COLO668 (cell line): ENCODE data around the gene RAB40C.

Experiments used
- DNase-seq: peaks from one replicate; lab custom pipeline; 2025; ENCODE audit not compliant: unreplicated experiment; lab: John Stamatoyannopoulos, UW

RAB40C gene

DNA sequence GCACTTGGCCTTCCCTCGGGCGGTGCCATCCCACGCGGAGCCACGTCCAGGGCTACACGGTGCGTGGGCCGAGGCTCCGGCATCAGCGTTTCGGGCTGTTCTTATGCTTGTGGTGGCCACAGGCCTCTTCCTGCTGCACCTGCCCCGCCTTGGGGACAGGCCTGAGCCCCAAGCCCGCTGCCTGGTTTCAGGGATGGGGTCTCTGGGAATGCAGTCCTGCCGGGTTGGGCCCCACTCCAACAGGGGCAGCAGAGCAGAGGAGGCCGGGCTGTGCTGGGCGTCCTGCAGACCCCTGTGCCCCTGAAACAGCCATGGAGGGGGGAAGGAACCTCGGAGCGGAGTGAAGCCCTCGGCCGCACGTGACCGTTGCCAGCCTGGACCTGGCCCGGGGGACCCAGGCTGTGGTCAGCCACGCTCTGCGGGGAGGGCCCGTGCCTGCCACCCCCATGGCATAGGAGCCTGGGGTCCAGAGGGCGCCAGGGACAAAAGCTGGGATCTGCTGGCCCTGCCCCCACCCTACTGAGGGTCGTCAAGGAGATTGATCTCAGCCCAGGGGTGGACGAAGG lies 40.5 kb downstream of the RAB40C start:
- no peak for DNase-seq

DNA sequence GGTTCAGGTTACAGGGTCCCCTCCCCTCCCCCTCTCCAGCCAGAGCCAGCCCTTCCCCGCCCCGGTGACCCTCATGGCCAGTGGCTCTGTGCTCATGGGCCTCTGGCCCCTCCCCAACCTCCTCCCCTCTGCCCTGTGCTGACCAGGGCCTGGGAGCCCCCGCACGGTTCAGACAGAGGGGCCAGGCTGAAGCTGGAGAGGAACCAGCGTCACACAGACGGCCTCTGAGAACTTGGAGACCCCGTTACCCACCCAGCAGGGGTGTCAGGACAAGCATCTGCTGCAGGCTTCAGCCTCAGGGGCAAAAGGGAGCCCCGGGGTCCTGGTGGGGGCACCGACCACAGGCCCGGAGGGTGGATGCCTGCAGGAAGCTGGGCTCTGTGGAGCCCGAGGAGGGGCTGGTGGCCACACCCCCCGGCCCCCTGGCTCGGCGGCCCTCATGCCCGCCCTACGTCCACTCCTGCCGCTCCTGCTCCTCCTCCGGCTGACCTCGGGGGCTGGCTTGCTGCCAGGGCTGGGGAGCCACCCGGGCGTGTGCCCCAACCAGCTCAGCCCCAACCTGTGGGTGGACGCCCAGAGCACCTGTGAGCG lies 41.0 kb downstream of the RAB40C start, which contains the start of gene WFIKKN1:
Gene WFIKKN1, plus strand, starts transcription at position 171 of the 591 bp plus-strand sequence. Its CDS starts 269 bp downstream, at position 440.
- peak; percentile 65 for DNase-seq

DNA sequence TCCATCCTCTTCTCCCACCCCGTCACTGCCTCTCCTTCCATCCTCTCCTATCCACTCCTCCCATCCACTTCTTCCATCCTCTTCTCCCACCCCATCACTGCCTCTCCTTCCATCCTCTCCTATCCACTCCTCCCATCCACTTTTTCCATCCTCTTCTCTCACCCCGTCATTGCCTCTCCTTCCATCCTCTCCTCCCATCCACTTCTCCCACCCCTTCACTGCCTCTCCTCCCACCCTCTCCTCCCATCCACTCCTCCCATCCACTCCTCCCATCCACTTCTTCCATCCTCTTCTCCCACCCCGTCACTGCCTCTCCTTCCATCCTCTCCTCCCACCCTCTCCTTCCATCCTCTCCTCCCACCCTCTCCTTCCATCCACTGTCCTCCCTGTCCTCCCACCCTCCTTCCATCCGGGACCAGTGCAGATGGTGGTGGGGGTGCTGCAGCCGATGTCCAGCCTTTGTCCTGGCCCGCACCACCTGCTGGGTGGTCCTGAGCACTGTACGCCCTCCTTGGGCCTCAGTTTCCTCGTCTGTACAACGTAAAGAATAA lies 42.0 kb downstream of the RAB40C start:
- DNase-seq, result no peak

GRCh38 chr16:632486-633335 lies 42.8 kb downstream of the RAB40C start:
- no peak for DNase-seq

- no peak for DNase-seq
Observed at GRCh38 chr16:633336-634050, 43.6 kb downstream of the RAB40C start.

DNA sequence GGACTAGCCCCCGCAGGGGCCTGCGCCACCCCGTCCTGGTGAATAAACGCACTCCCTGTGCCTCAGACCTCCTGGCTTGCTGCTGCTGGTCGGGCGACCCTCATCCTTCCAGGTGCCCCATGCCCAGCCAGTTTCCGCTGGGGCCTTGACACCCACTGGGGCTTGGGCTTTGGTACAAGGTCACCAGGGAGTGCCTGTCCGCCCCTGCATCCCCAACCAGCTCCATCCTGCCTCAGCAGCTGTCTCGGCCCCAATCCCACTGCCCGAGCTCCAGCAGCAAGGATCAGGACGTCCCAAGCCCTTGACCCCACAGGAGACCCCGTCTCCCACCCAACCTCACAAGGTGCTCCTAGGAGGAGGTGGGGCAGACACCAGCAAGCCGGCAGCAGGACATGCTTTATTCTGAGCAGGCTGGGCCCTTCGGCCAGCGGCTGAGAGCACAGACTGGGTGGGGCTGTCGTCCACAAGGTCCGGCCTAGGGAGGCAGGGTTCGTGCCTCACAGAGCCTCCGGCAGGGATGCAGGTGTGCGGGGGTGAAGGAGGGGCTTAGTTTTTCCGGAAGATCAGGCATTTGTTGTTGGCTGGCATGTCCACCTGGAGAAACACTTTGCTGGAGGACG lies 44.3 kb downstream of the RAB40C start:
- no peak for DNase-seq

DNA sequence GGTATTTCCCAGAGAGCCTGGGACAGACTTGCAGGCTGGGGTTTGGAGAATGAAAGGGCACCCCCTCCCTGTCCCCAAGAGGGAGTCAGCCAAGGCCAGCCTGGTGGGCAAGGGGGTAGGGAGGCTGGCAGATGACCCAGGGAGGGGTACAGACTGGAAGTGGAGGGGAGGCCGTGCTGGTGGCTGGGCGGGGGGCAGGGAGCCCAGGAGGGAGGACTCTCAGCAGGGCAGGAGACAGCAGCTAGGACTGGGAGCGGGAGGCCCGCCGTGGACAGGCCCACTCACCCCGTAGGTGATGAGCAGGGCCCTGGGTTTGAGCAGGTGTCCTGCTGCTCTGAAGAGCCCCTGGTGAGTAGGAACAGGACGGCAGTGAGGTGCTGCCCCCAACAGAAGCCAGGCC lies 45.1 kb downstream of the RAB40C start:
- DNase-seq, result no peak

DNA sequence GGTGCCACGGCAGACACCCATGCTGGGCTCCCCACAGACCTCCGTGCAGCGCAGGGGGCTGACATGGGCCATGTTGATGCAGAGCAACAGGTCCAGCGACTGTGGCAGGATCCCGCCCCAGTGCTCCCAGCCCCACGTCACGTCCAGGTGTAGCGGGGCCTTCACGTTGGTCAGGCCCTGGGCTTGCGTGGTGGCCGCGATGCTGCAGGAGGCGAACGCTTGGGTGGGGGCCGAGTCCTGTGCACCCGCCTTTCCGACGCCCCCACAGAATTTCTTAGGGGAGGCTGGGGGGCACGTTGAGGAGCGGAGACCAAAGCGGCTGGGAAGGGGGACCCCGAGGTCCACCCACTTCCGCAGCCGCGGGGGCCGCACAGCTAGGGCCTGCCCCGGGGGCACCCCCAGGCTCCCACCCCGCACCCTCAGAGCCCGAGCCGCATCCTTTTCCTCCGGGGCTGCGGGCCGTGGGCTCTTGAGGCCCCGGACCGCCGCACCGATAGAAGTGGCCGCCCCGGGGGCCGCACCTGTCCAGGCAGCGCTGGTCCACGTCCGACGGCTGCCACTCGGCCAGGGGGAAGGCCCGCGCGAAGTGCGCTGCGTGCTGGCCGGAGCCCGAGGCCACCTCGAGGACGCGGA lies 45.8 kb downstream of the RAB40C start:
- DNase-seq, result peak; percentile 44

GRCh38 chr16:636206-637080 lies 46.6 kb downstream of the RAB40C start, which contains the start of gene METTL26:
TSS of gene METTL26 (minus strand) at chr16:636305. CDS start at chr16:636290, 15 bp downstream.
- peak; percentile 96 for DNase-seq

- peak; percentile 92 for DNase-seq
Observed at GRCh38 chr16:637081-638018, 47.5 kb downstream of the RAB40C start.

GRCh38 chr16:638034-638543 lies 48.2 kb downstream of the RAB40C start:
- DNase-seq, result no peak

- no peak for DNase-seq
Observed at GRCh38 chr16:638836-639235, 49.0 kb downstream of the RAB40C start.

- DNase-seq, result no peak
Observed at GRCh38 chr16:640614-641013, 50.7 kb downstream of the RAB40C start.

GRCh38 chr16:641326-642188 lies 51.7 kb downstream of the RAB40C start, which contains the start of gene MCRIP2:
TSS of gene MCRIP2 (plus strand) at chr16:641828. CDS start at chr16:641992, 164 bp downstream.
- DNase-seq, result peak; percentile 92

GRCh38 chr16:642189-643049 lies 52.6 kb downstream of the RAB40C start:
- DNase-seq, result peak; percentile 79

DNA sequence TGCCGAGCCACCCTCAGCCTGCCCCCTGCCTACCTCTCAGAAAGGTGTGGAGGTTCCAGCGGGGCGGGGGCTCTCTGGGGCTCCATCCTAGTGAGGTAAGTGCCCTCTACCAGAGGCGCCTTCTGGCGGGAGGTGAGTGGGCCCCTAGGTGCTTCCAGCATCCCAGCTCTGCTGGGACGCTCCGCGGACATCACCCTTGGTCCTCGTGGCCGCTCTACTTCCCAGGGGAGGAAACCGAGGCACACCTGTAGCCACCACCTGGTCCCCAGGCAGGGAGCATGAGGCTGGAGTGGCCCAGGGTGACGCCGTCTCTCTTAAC lies 53.1 kb downstream of the RAB40C start:
- peak; percentile 26 for DNase-seq
